K562 (cell line): Measurements from ENCODE around the gene PPCDC. TPM values are rescaled to one million over a fixed set of nuclear protein-coding genes. Genes with fewer than 3 reads are reported as not detected.
A peak's percentile ranks its signal among the peaks of the same experiment; 100 is the strongest.

Experiments used
- CBFB ChIP-seq: sonication (generic); formaldehyde crosslinking; IDR thresholded peaks from 2 replicates; pipeline ENCODE4 v1.4.0; 2020; ENCODE audit warnings: mild to moderate bottlenecking, missing genetic modification reagents
- EGR1 ChIP-seq: fragments of 450-650 bp; conservative IDR thresholded peaks from 2 replicates; pipeline ENCODE4 v1.6.1; 2017; ENCODE audit warnings: mild to moderate bottlenecking
- FOSL1 ChIP-seq: fragments of 200-800 bp; sonication (Bioruptor generic); conservative IDR thresholded peaks from 2 replicates; pipeline ENCODE4 v1.6.1; 2016; ENCODE audit warnings: missing genetic modification characterization, missing compliant biosample characterization
- FOXK1 ChIP-seq: sonication (generic); formaldehyde crosslinking; IDR thresholded peaks from 2 replicates; pipeline ENCODE4 v1.8.0; 2022; ENCODE audit warnings: missing genetic modification reagents, mild to moderate bottlenecking, borderline replicate concordance
- FOXK2 ChIP-seq, 2 experiments: fragments of 450-650 bp; IDR thresholded peaks in 1 of 2; conservative IDR thresholded peaks in 1 of 2; 2 replicates each; pipeline ENCODE4 v1.6.1; 2016; ENCODE audit warnings: low read depth in 2 of 2, mild to moderate bottlenecking in 1 of 2
- HDAC3 ChIP-seq: fragments of 450-650 bp; IDR thresholded peaks from 2 replicates; pipeline ENCODE4 v1.6.1; 2018; ENCODE audit warnings: borderline replicate concordance, mild to moderate bottlenecking, moderate library complexity; ENCODE audit not compliant: partially characterized antibody
- HMGN3 ChIP-seq: IDR thresholded peaks from 2 replicates; pipeline ENCODE4 v1.6.1; 2011; ENCODE audit warnings: borderline replicate concordance, low read depth, mild to moderate bottlenecking, mixed read lengths, low read length; ENCODE audit not compliant: insufficient read length; ENCODE audit errors: extremely low read depth
- KLF16 ChIP-seq: IDR thresholded peaks from 2 replicates; pipeline ENCODE4 v1.6.1; 2016; ENCODE audit warnings: antibody characterized with exemption
- MTA3 ChIP-seq: fragments of 450-650 bp; formaldehyde crosslinking; IDR thresholded peaks from 2 replicates; pipeline ENCODE4 v1.6.1; 2017; ENCODE audit warnings: mild to moderate bottlenecking, borderline replicate concordance
- NFXL1 ChIP-seq: fragments of 450-650 bp; formaldehyde crosslinking; IDR thresholded peaks from 2 replicates; pipeline ENCODE4 v1.4.0; 2021; ENCODE audit warnings: mild to moderate bottlenecking
- RBM15 ChIP-seq: fragments of 200-400 bp; formaldehyde crosslinking; IDR thresholded peaks from 2 replicates; pipeline ENCODE4 v1.6.1; 2018; ENCODE audit warnings: mild to moderate bottlenecking, low read length, moderate library complexity; ENCODE audit not compliant: insufficient read depth
- RBM22 ChIP-seq: fragments of 200-400 bp; formaldehyde crosslinking; IDR thresholded peaks from 2 replicates; pipeline ENCODE4 v1.6.1; 2018; ENCODE audit warnings: low read length, low read depth; ENCODE audit not compliant: poor library complexity, severe bottlenecking
- SIX5 ChIP-seq, 2 experiments: IDR thresholded peaks; 2 replicates each; pipeline ENCODE4 v1.6.1; 2011; ENCODE audit warnings: low read length in 2 of 2, borderline replicate concordance in 1 of 2, low read depth in 1 of 2, mild to moderate bottlenecking in 1 of 2, moderate library complexity in 1 of 2; ENCODE audit not compliant: insufficient read depth in 1 of 2
- TCF7L2 ChIP-seq: fragments of 150-350 bp; IDR thresholded peaks from 2 replicates; pipeline ENCODE4 v1.6.1; 2016; ENCODE audit warnings: low read depth, mild to moderate bottlenecking, low read length, moderate library complexity
- ZFX ChIP-seq: sonication (generic); formaldehyde crosslinking; IDR thresholded peaks from 2 replicates; pipeline ENCODE4 v1.8.0; 2022; ENCODE audit warnings: mild to moderate bottlenecking, missing genetic modification reagents, moderate library complexity
- ZKSCAN8 ChIP-seq: fragments of 200-800 bp; sonication (Bioruptor generic); IDR thresholded peaks from 2 replicates; pipeline ENCODE4 v1.6.1; 2016; ENCODE audit warnings: missing genetic modification characterization, missing compliant biosample characterization
- ZNF699 ChIP-seq: fragments of 250-450 bp; sonication (Bioruptor Pico); IDR thresholded peaks from 2 replicates; pipeline ENCODE4 v1.8.0; 2021; ENCODE audit warnings: mild to moderate bottlenecking, moderate library complexity; ENCODE audit not compliant: insufficient replicate concordance
- polyA plus RNA-seq, 8 experiments: library from polyadenylated mRNA; depleted of rRNA in 4 of 8; stranded (reverse) in 5 of 8; unstranded in 3 of 8; fragments of >200 nt; fragmentation: Nextera tagmentation in 2 of 8; fragmentation: Illumina TruSeq in 1 of 8; extraction: Ambion mirVana in 2 of 8; extraction: Trizol in 1 of 8; gene quantifications; 2 replicates each; pipeline versions ENCODE4 v1.2.1 to v1.2.3, GENCODE V29; 2011 to 2014; ENCODE audit warnings: inconsistent platforms in 1 of 8, missing spikeins in 1 of 8
- total RNA-seq, 7 experiments: library from RNA; depleted of rRNA in 6 of 7; stranded (reverse); fragments of >200 nt in 6 of 7; fragmentation: Illumina TruSeq in 2 of 7; extraction: Trizol in 2 of 7; gene quantifications; 2 replicates each; pipeline versions ENCODE4 v1.2.1 to v1.2.3, GENCODE V29; 2011 to 2021; ENCODE audit warnings: low replicate concordance in 1 of 7
- TF ChIP-seq, protein P1 (sequence below): fragments of 250-450 bp; sonication (Bioruptor Pico); IDR thresholded peaks from 2 replicates; pipeline ENCODE4 v1.4.0; 2020; ENCODE audit warnings: mild to moderate bottlenecking, moderate library complexity, borderline replicate concordance
- TF ChIP-seq, protein P2 (sequence below): fragments of 250-450 bp; sonication (Bioruptor Pico); IDR thresholded peaks from 2 replicates; pipeline ENCODE4 v1.8.0; 2021; ENCODE audit warnings: moderate library complexity, mild to moderate bottlenecking, inconsistent platforms
- TF ChIP-seq, protein P3 (sequence below), 2 experiments: IDR thresholded peaks; 2 replicates each; pipeline ENCODE4 v1.6.1; 2011; ENCODE audit warnings: borderline replicate concordance in 1 of 2, control low read depth in 1 of 2, low read depth in 1 of 2, low read length in 1 of 2, mild to moderate bottlenecking in 1 of 2, mixed read lengths in 1 of 2, moderate library complexity in 1 of 2; ENCODE audit not compliant: insufficient read depth in 1 of 2, insufficient read length in 1 of 2, poor library complexity in 1 of 2, severe bottlenecking in 1 of 2; ENCODE audit errors: extremely low read depth in 1 of 2

PPCDC gene
- total and polyA plus RNA-seq, 9 of the 15 experiments (the other 6 are each of a cell fraction or from before 2014, with no cell fraction given), result 10.9 to 53.6 (median 16.7) TPM

DNA sequence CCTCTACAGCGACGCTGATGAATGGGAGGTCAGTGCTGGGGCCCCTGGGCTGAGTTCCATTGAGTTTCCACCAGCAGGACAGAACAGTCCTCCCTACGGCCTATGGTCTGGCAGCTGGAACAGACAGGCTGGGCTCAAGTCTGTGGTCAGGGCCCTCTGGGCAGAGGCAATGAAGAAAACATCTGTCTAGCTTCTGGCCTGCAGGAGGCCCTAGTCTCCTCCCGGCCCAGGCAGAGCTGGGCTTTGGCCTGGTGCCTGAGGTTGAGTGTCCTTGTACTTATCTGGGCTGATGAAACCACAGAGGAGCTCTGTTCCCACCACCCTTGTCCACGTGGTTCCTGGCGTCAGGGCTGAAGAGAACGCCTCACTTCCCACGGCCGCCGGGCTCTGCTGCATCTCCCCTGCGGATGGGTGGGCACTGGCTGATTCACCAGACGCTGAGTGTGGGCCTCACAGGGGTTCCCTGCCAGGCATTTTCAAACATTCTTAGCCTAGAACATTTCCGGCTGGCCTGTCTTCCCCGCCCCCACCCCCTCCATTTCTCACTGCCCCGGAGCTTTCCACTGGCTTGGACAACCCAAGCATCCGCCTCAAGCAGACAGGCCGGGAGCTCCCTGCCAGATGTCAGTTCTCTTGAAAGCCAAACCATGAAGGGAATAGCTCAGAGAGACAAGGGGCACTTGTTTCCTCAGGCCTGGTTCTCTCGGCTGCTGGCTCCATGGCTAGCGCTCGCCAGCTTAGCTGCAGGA is 20.3 kb downstream of the PPCDC start (continued):
- TF ChIP-seq RBM22, result no peak
- TF ChIP-seq, protein P1, sequence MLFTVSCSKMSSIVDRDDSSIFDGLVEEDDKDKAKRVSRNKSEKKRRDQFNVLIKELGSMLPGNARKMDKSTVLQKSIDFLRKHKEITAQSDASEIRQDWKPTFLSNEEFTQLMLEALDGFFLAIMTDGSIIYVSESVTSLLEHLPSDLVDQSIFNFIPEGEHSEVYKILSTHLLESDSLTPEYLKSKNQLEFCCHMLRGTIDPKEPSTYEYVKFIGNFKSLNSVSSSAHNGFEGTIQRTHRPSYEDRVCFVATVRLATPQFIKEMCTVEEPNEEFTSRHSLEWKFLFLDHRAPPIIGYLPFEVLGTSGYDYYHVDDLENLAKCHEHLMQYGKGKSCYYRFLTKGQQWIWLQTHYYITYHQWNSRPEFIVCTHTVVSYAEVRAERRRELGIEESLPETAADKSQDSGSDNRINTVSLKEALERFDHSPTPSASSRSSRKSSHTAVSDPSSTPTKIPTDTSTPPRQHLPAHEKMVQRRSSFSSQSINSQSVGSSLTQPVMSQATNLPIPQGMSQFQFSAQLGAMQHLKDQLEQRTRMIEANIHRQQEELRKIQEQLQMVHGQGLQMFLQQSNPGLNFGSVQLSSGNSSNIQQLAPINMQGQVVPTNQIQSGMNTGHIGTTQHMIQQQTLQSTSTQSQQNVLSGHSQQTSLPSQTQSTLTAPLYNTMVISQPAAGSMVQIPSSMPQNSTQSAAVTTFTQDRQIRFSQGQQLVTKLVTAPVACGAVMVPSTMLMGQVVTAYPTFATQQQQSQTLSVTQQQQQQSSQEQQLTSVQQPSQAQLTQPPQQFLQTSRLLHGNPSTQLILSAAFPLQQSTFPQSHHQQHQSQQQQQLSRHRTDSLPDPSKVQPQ (CRISPR knock-in tag), result peak; percentile 27; the same call in 1 of the 2 replicates
- peak; percentile 42; the same call in 1 of the 2 replicates for TF ChIP-seq EGR1
- TF ChIP-seq HDAC3, result no peak
- TF ChIP-seq ZFX (CRISPR knock-in tag), result peak; percentile 88
- peak; percentile 49; the same call in 1 of the 2 replicates for TF ChIP-seq FOSL1 (tag)
- TF ChIP-seq MTA3, result peak; percentile 36
- TF ChIP-seq ZKSCAN8, result peak; percentile 58; the same call in 1 of the 2 replicates
- TF ChIP-seq CBFB (CRISPR knock-in tag), result peak; percentile 95; the same call in 1 of the 2 replicates
- TF ChIP-seq HMGN3, result peak; percentile 53
- TF ChIP-seq ZNF699 (CRISPR knock-in tag), result no peak
- TF ChIP-seq FOXK1 (CRISPR knock-in tag), result no peak
- TF ChIP-seq FOXK2 (conservative IDR thresholded peaks at IDR 0.05 in 1 of 2, IDR thresholded peaks at IDR 0.05 in 1 of 2; ENCODE audit: low read depth in 2 of 2), result peak; percentile 42 to 56; a peak in 1 of 4 replicates
- TF ChIP-seq NFXL1 (CRISPR knock-in tag), result no peak
- TF ChIP-seq TCF7L2, result no peak
- no peak for TF ChIP-seq RBM15
- TF ChIP-seq, protein P2, sequence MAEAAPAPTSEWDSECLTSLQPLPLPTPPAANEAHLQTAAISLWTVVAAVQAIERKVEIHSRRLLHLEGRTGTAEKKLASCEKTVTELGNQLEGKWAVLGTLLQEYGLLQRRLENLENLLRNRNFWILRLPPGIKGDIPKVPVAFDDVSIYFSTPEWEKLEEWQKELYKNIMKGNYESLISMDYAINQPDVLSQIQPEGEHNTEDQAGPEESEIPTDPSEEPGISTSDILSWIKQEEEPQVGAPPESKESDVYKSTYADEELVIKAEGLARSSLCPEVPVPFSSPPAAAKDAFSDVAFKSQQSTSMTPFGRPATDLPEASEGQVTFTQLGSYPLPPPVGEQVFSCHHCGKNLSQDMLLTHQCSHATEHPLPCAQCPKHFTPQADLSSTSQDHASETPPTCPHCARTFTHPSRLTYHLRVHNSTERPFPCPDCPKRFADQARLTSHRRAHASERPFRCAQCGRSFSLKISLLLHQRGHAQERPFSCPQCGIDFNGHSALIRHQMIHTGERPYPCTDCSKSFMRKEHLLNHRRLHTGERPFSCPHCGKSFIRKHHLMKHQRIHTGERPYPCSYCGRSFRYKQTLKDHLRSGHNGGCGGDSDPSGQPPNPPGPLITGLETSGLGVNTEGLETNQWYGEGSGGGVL, result no peak
- TF ChIP-seq SIX5 (IDR thresholded peaks at IDR 0.05; ENCODE audit: borderline replicate concordance in 1 of 2, insufficient read depth in 1 of 2, low read depth in 1 of 2, low read length in 2 of 2), result no peak
- peak; percentile 71 for TF ChIP-seq KLF16
- TF ChIP-seq, protein P3, sequence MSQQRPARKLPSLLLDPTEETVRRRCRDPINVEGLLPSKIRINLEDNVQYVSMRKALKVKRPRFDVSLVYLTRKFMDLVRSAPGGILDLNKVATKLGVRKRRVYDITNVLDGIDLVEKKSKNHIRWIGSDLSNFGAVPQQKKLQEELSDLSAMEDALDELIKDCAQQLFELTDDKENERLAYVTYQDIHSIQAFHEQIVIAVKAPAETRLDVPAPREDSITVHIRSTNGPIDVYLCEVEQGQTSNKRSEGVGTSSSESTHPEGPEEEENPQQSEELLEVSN (IDR thresholded peaks at IDR 0.05; ENCODE audit: borderline replicate concordance in 1 of 2, extremely low read depth in 1 of 2, insufficient read depth in 1 of 2, insufficient read length in 1 of 2, low read depth in 1 of 2, low read length in 1 of 2, poor library complexity in 1 of 2, severe bottlenecking in 1 of 2), result peak; percentile 97 to 98
